GM12878 (cell line): ENCODE measurements around the gene EPHA8. TPM values are rescaled to one million over a fixed set of nuclear protein-coding genes. Genes with fewer than 3 reads are reported as not detected.
A peak's percentile ranks its signal among the peaks of the same experiment; 100 is the strongest.

Experiments
- BCL11A ChIP-seq: IDR thresholded peaks from 2 replicates; pipeline ENCODE4 v1.6.1; 2011; ENCODE audit warnings: low read depth, low read length
- BHLHE40 ChIP-seq, 2 experiments: fragments of 450-650 bp in 1 of 2; IDR thresholded peaks; 2 replicates each; pipeline ENCODE4 v1.6.1; 2011 to 2017; ENCODE audit warnings: low read depth in 2 of 2, borderline replicate concordance in 1 of 2, improper control_type of control experiment in 1 of 2, low read length in 1 of 2, mild to moderate bottlenecking in 1 of 2
- CREB1 ChIP-seq: IDR thresholded peaks from 2 replicates; pipeline ENCODE4 v1.6.1; 2012; ENCODE audit warnings: low read depth, mild to moderate bottlenecking, inconsistent platforms
- CUX1 ChIP-seq: IDR thresholded peaks from 2 replicates; pipeline ENCODE4 v1.6.1; 2012; ENCODE audit warnings: improper control_type of control experiment, low read depth, low read length; ENCODE audit not compliant: insufficient replicate concordance
- E4F1 ChIP-seq: fragments of 450-650 bp; IDR thresholded peaks from 2 replicates; pipeline ENCODE4 v1.6.1; 2018; ENCODE audit warnings: borderline replicate concordance, mild to moderate bottlenecking; ENCODE audit not compliant: partially characterized antibody
- EGR1 ChIP-seq, 2 experiments: IDR thresholded peaks; 1 replicate in 1 of 2; 2 replicates in 1 of 2; pipeline ENCODE4 v1.6.1; 2011 to 2012; ENCODE audit warnings: low read depth in 2 of 2, low read length in 2 of 2, borderline replicate concordance in 1 of 2, mild to moderate bottlenecking in 1 of 2, moderate library complexity in 1 of 2
- ESRRA ChIP-seq: IDR thresholded peaks from 2 replicates; pipeline ENCODE4 v1.6.1; 2012; ENCODE audit warnings: mild to moderate bottlenecking, low read length, improper control_type of control experiment
- GABPA ChIP-seq: IDR thresholded peaks from 2 replicates; pipeline ENCODE4 v1.6.1; 2014; ENCODE audit warnings: antibody characterized with exemption, low read depth, mild to moderate bottlenecking, inconsistent platforms
- JUNB ChIP-seq: IDR thresholded peaks from 2 replicates; pipeline ENCODE4 v1.6.1; 2016; ENCODE audit warnings: antibody characterized with exemption, mild to moderate bottlenecking
- NFXL1 ChIP-seq: fragments of 450-650 bp; IDR thresholded peaks from 2 replicates; pipeline ENCODE4 v1.6.1; 2017; ENCODE audit warnings: antibody characterized with exemption, mild to moderate bottlenecking, borderline replicate concordance
- POLR2A ChIP-seq: IDR thresholded peaks from 2 replicates; pipeline ENCODE4 v1.6.1; 2011; ENCODE audit warnings: low read depth, mild to moderate bottlenecking, low read length
- RAD51 ChIP-seq: fragments of 450-650 bp; IDR thresholded peaks from 2 replicates; pipeline ENCODE4 v1.6.1; 2016; ENCODE audit warnings: moderate library complexity, mild to moderate bottlenecking, inconsistent platforms
- RBBP5 ChIP-seq: fragments of 200-600 bp; sonication (generic); conservative IDR thresholded peaks from 2 replicates; pipeline ENCODE4 v1.6.1; 2016
- SMAD5 ChIP-seq: IDR thresholded peaks from 2 replicates; pipeline ENCODE4 v1.6.1; 2016; ENCODE audit warnings: antibody characterized with exemption, low read depth
- USF1 ChIP-seq: IDR thresholded peaks from 2 replicates; pipeline ENCODE4 v1.6.1; 2011; ENCODE audit warnings: borderline replicate concordance, low read depth, mild to moderate bottlenecking, moderate library complexity, mixed read lengths, low read length; ENCODE audit not compliant: insufficient read depth; ENCODE audit errors: extremely low read length
- YBX1 ChIP-seq: fragments of 450-650 bp; IDR thresholded peaks from 2 replicates; pipeline ENCODE4 v1.6.1; 2016; ENCODE audit warnings: antibody characterized with exemption
- ZNF592 ChIP-seq: fragments of 450-650 bp; IDR thresholded peaks from 2 replicates; pipeline ENCODE4 v1.6.1; 2017; ENCODE audit warnings: mild to moderate bottlenecking, moderate library complexity
- polyA plus RNA-seq, 11 experiments: library from polyadenylated mRNA; depleted of rRNA in 4 of 11; unstranded in 6 of 11; stranded (reverse) in 5 of 11; fragments of >200 nt; fragmentation: Nextera tagmentation in 4 of 11; fragmentation: Illumina TruSeq in 1 of 11; extraction: Ambion mirVana in 4 of 11; extraction: Trizol in 1 of 11; gene quantifications; 1 replicate in 1 of 11; 2 replicates in 10 of 11; pipeline versions ENCODE4 v1.2.1 to v1.2.3, GENCODE V29; 2011 to 2016; ENCODE audit warnings: inconsistent platforms in 2 of 11, missing spikeins in 2 of 11, low read depth in 1 of 11
- total RNA-seq, 4 experiments: library from RNA; depleted of rRNA in 3 of 4; stranded (reverse); fragments of >200 nt in 3 of 4; fragmentation: Illumina TruSeq in 1 of 4; extraction: Trizol in 1 of 4; gene quantifications; 2 replicates each; pipeline versions ENCODE4 v1.2.1 to v1.2.3, GENCODE V29; 2013 to 2021

The EPHA8 gene
- total and polyA plus RNA-seq, 10 of the 15 experiments (the other 5 are each of a cell fraction or from before 2014, with no cell fraction given): not detected

- no peak for TF ChIP-seq RAD51
- no peak for TF ChIP-seq ESRRA
- no peak for TF ChIP-seq SMAD5
- TF ChIP-seq CREB1: no peak
- TF ChIP-seq BHLHE40 (IDR thresholded peaks at IDR 0.05; ENCODE audit: borderline replicate concordance in 1 of 2, low read depth in 2 of 2, low read length in 1 of 2): 0 out of 4 replicates have a peak, but pooled peaks of 1 of the 2 experiments have one; percentile 16
- no peak for TF ChIP-seq RBBP5
- TF ChIP-seq NFXL1: no peak
- TF ChIP-seq EGR1 (IDR thresholded peaks at IDR 0.05; ENCODE audit: borderline replicate concordance in 1 of 2, low read depth in 2 of 2, low read length in 2 of 2): 0 out of 3 replicates have a peak, but pooled peaks of 1 of the 2 experiments have one; percentile 12
- no peak for TF ChIP-seq USF1
- TF ChIP-seq ZNF592: no peak
- TF ChIP-seq BCL11A: no peak
- TF ChIP-seq E4F1: no peak
- TF ChIP-seq POLR2A: no peak
- no peak for TF ChIP-seq CUX1
- TF ChIP-seq YBX1: no peak
- TF ChIP-seq GABPA: no peak
- TF ChIP-seq JUNB: no peak
Observed at GRCh38 chr1:22641906-22642636, 78.8 kb downstream of the EPHA8 start (continued).
